Measurements from ENCODE around the gene TMEFF2. TPM values are rescaled to one million over a fixed set of nuclear protein-coding genes. Genes with fewer than 3 reads are reported as not detected.
A peak's percentile ranks its signal among the peaks of the same experiment; 100 is the strongest.

TMEFF2 gene
- total and polyA plus RNA-seq, 2 of the 4 experiments (the other 2 are of a cell fraction), result 1.3 to 3.0 TPM

GRCh38 chr2:192030289-192030688 is 164.4 kb downstream of the TMEFF2 start:
- Histone ChIP-seq H2BK20ac (ENCODE audit: low read depth, low read length) (no peak overlapping the region), H2BK15ac (ENCODE audit: low read depth, low read length) (no peak overlapping the region), H3K27me3 (ENCODE audit: control insufficient read depth, insufficient read depth, low read length) (no peaks in the 10 kb centered on the region), H3K14ac (replicated peaks; ENCODE audit: low read depth, low read length) (no peak overlapping the region), H4K8ac (ENCODE audit: low read depth in 2 of 2, low read length in 2 of 2) (no peak overlapping the region), H3K9me3 (ENCODE audit: control insufficient read depth, insufficient read depth, low read length) (no peaks in the 10 kb centered on the region), H2AFZ (replicated peaks; ENCODE audit: low read length, poor library complexity) (no peak overlapping the region), H3K56ac (ENCODE audit: extremely low read depth, insufficient read depth, low read length) (no peak overlapping the region), H2BK5ac (ENCODE audit: low read depth, low read length, poor library complexity, severe bottlenecking) (no peak overlapping the region), H3K23ac (ENCODE audit: low read depth, low read length) (no peak overlapping the region), H3K9me1 (ENCODE audit: insufficient read depth, low read length) (peaks cover 4% of the 10 kb centered on the region; the same call in 1 of the 2 replicates), H3K4ac (ENCODE audit: low read depth, low read length) (no peak overlapping the region), H2BK120ac (ENCODE audit: low read depth, low read length) (no peak overlapping the region), H4K20me1 (ENCODE audit: insufficient read depth, low read length) (no peaks in the 10 kb centered on the region), H4K5ac (ENCODE audit: low read depth, low read length) (no peak overlapping the region), H3K36me3 (ENCODE audit: control insufficient read depth, insufficient read depth, low read length) (no peaks in the 10 kb centered on the region), H2AK5ac (ENCODE audit: low read depth, low read length) (no peak overlapping the region), H3K4me1 (ENCODE audit: control insufficient read depth, insufficient read depth, low read length) (peaks cover 5% of the 10 kb centered on the region), H3K4me2 (ENCODE audit: low read depth, low read length) (no peak overlapping the region), H3K9ac (ENCODE audit: low read depth, low read length) (no peak overlapping the region), H3K4me3 (ENCODE audit: insufficient read depth, low read depth, low read length) (no peak overlapping the region), H2AK9ac (replicated peaks; ENCODE audit: low read depth, low read length, poor library complexity) (no peak overlapping the region), H3K79me1 (ENCODE audit: low read depth in 1 of 2, low read length in 2 of 2) (no peaks in the 10 kb centered on the region), H3K27ac (ENCODE audit: insufficient read depth, low read length) (no peak overlapping the region), H4K91ac (ENCODE audit: insufficient read depth, low read depth, low read length) (no peak overlapping the region), H3K18ac (ENCODE audit: low read depth, low read length) (peak overlapping the region; percentile 61; the same call in 1 of the 2 replicates)
- no peak for ATAC-seq (ENCODE audit: low read depth)
- BruUV-seq (replicated peaks), result no TSS peak
- 89% methylated on average over 1 of the region's 1 CpG; no CpG with 5 or more reads in 1 of the 2 experiments for WGBS, 2 experiments (ENCODE audit: extremely low coverage in 2 of 2, insufficient read length in 1 of 2)
- intact Hi-C loops (cut with micrococcal nuclease) (no loop called here), dilution Hi-C loops (cut with HindIII; ENCODE audit: low sequenced_read_pairs, unreplicated experiment) (no loop called here), in situ Hi-C loops (cut with MboI; ENCODE audit: low sequenced_read_pairs) (no loop called here)
- TF ChIP-seq USF2 (IDR thresholded peaks at IDR 0.05; ENCODE audit: low read depth, low read length), result no peak
- no peak for TF ChIP-seq RFX5 (IDR thresholded peaks at IDR 0.05; ENCODE audit: low read depth, low read length)
- no peak for TF ChIP-seq RCOR1 (IDR thresholded peaks at IDR 0.05; ENCODE audit: insufficient replicate concordance, low read length)
- TF ChIP-seq CTCF (conservative IDR thresholded peaks at IDR 0.05; ENCODE audit: low read depth, low read length), result no peak
- TF ChIP-seq MAZ (IDR thresholded peaks at IDR 0.05; ENCODE audit: borderline replicate concordance, low read depth, low read length), result no peak
- TF ChIP-seq RAD21 (IDR thresholded peaks at IDR 0.05; ENCODE audit: low read length), result no peak
- no peak for TF ChIP-seq MAFK (IDR thresholded peaks at IDR 0.05; ENCODE audit: low read depth, low read length)
- TF ChIP-seq FOS (IDR thresholded peaks at IDR 0.05; ENCODE audit: low read depth, low read length), result no peak
- POLR2A ChIA-PET (ENCODE audit: unreplicated experiment), result no interaction called here
- DNase-seq, result peak; percentile 12
- CTCF ChIA-PET, result no interaction called here

Data from IMR-90 (cell line).